Measurements from ENCODE around the gene INHBA.

INHBA gene

GRCh38 chr7:41702635-41703371, at the start of gene INHBA:
Gene INHBA (minus strand): TSS chr7:41703090. CDS start chr7:41700374, 2,716 bp downstream.
- DNase-seq = peak; percentile 82

GRCh38 chr7:41752615-41753014, 49.7 kb upstream of the INHBA start:
- DNase-seq = no peak

- no peak for DNase-seq
These were observed 48.0 kb upstream of the INHBA start for GRCh38 chr7:41750661-41751540.

- no peak for DNase-seq
These were observed 45.1 kb upstream of the INHBA start for GRCh38 chr7:41747961-41748360.

GRCh38 chr7:41745451-41745850, 42.6 kb upstream of the INHBA start:
- DNase-seq = no peak

- no peak for DNase-seq
These were observed 41.3 kb upstream of the INHBA start for GRCh38 chr7:41744161-41744560.

- DNase-seq = no peak
These were observed 39.6 kb upstream of the INHBA start for GRCh38 chr7:41742401-41743020.

GRCh38 chr7:41738806-41739205, 35.9 kb upstream of the INHBA start:
- DNase-seq = no peak

- no peak for DNase-seq
These were observed 35.4 kb upstream of the INHBA start for GRCh38 chr7:41738336-41738735.

- DNase-seq = no peak
These were observed 32.3 kb upstream of the INHBA start for GRCh38 chr7:41735206-41735605.

GRCh38 chr7:41732843-41733306, 30.0 kb upstream of the INHBA start:
- DNase-seq = no peak

GRCh38 chr7:41732436-41732785, 29.5 kb upstream of the INHBA start:
- no peak for DNase-seq

- no peak for DNase-seq
These were observed 28.9 kb upstream of the INHBA start for GRCh38 chr7:41731493-41732435.

GRCh38 chr7:41730668-41731067, 27.8 kb upstream of the INHBA start:
- no peak for DNase-seq

GRCh38 chr7:41730161-41730560, 27.3 kb upstream of the INHBA start:
- peak; percentile 36 for DNase-seq

- no peak for DNase-seq
These were observed 26.2 kb upstream of the INHBA start for GRCh38 chr7:41729059-41729458.

GRCh38 chr7:41725013-41725412, 22.1 kb upstream of the INHBA start:
- DNase-seq = no peak

- DNase-seq = no peak
These were observed 18.0 kb upstream of the INHBA start for GRCh38 chr7:41720886-41721285.

- no peak for DNase-seq
These were observed 17.2 kb upstream of the INHBA start for GRCh38 chr7:41720046-41720445.

GRCh38 chr7:41716691-41717090, 13.8 kb upstream of the INHBA start:
- DNase-seq = no peak

GRCh38 chr7:41715000-41715399, 12.1 kb upstream of the INHBA start:
- no peak for DNase-seq

GRCh38 chr7:41711283-41712064, 8.6 kb upstream of the INHBA start:
- no peak for DNase-seq

All from NCI-H226 (cell line).